Muscle of leg (tissue), 11 donors: ENCODE measurements around the gene SUGCT. TPM values are rescaled to one million over a fixed set of nuclear protein-coding genes. Genes with fewer than 3 reads are reported as not detected.
"Not testable (repeated sequence)": the region's sequence is repeated elsewhere in the genome, so short reads cannot be mapped to it uniquely, and the experiment has no call there.

Experiments used
- DNase-seq: peaks from one replicate; pipeline ENCODE4 v3.0.0; 2013
- H3K27ac ChIP-seq: one replicate; pipeline ENCODE4 v1.5.1; 2013; ENCODE audit warnings: mild to moderate bottlenecking, low read length, control low read depth
- H3K27me3 ChIP-seq: one replicate; pipeline ENCODE4 v1.6.1; 2013; ENCODE audit warnings: low read length; ENCODE audit not compliant: control insufficient read depth, insufficient read depth
- H3K36me3 ChIP-seq: one replicate; pipeline ENCODE4 v1.6.1; 2013; ENCODE audit warnings: low read length; ENCODE audit not compliant: control insufficient read depth, insufficient read depth
- H3K4me1 ChIP-seq: one replicate; pipeline ENCODE4 v1.6.1; 2013; ENCODE audit warnings: low read length; ENCODE audit not compliant: control insufficient read depth, insufficient read depth
- H3K4me3 ChIP-seq: one replicate; pipeline ENCODE4 v1.5.1; 2013; ENCODE audit warnings: low read length, control low read depth
- H3K9me3 ChIP-seq: replicated peaks from 2 replicates; pipeline ENCODE4 v1.6.1; 2013; ENCODE audit warnings: low read depth, low read length; ENCODE audit not compliant: control insufficient read depth
- WGBS: methylation state at CpG from one replicate; pipeline ENCODE4 v1.1.5; 2013; ENCODE audit warnings: missing lambda C conversion rate; ENCODE audit not compliant: insufficient coverage; 5-methylcytosine and 5-hydroxymethylcytosine counted together
- polyA plus RNA-seq, 8 donors: library from polyadenylated mRNA; unstranded; fragments of 120-200 nt; gene quantifications; one replicate each; pipeline versions ENCODE4 v1.2.1 to v1.2.3, GENCODE V29; 2013; ENCODE audit warnings: inconsistent platforms in 1 of 8, low replicate concordance in 1 of 8; ENCODE audit not compliant: insufficient read length in 8 of 8, insufficient read depth in 1 of 8
- total RNA-seq: library from RNA; stranded (reverse); fragments of 120-200 nt; gene quantifications from one replicate; pipeline ENCODE4 v1.2.4, GENCODE V29; 2013

The SUGCT gene
- total and polyA plus RNA-seq, 9 donors = 1.7 to 6.1 (median 3.3) TPM

GRCh38 chr7:40137563-40137962 lies 2.8 kb downstream of the SUGCT start:
- WGBS = no CpG with 5 or more reads among the region's 2 CpGs
- no peaks in the 10 kb centered on the region for H3K36me3 ChIP-seq
- peaks cover 2% of the 10 kb centered on the region for H3K4me1 ChIP-seq
- peaks cover 2% of the 10 kb centered on the region for H3K27me3 ChIP-seq
- no peak overlapping the region for H3K4me3 ChIP-seq
- no peak overlapping the region for H3K27ac ChIP-seq
- no peak for DNase-seq
- no peaks in the 10 kb centered on the region for H3K9me3 ChIP-seq

GRCh38 chr7:40138973-40139372 lies 4.2 kb downstream of the SUGCT start:
- no peaks in the 10 kb centered on the region for H3K36me3 ChIP-seq
- no peak overlapping the region for H3K27ac ChIP-seq
- no peak overlapping the region for H3K4me3 ChIP-seq
- WGBS = 94% methylated on average over 2 of the region's 5 CpGs
- DNase-seq = no peak
- peaks cover 2% of the 10 kb centered on the region for H3K4me1 ChIP-seq
- H3K9me3 ChIP-seq = no peaks in the 10 kb centered on the region
- H3K27me3 ChIP-seq = peaks cover 2% of the 10 kb centered on the region

DNA sequence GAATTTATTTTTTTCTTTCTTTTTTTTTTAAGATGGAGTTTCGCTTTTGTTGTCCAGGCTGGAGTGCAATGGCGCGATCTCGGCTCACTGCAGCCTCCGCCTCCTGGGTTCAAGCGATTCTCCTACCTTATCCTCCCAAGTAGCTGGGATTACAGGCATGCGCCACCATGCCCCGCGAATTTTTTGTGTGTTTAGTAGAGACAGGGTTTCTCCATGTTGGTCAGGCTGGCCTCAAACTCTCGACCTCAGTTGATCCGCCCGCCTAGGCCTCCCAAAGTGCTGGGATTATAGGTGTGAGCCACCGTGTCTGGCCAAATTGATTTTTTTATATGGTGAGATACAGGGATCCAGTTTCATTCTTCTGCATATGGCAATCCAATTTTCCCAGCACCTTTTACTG lies 5.1 kb downstream of the SUGCT start:
- not testable (repeated sequence) for H3K4me1 ChIP-seq, H3K27ac ChIP-seq, H3K4me3 ChIP-seq, H3K36me3 ChIP-seq, DNase-seq, H3K9me3 ChIP-seq, H3K27me3 ChIP-seq
- WGBS = 93% methylated on average over 5 of the region's 13 CpGs

DNA sequence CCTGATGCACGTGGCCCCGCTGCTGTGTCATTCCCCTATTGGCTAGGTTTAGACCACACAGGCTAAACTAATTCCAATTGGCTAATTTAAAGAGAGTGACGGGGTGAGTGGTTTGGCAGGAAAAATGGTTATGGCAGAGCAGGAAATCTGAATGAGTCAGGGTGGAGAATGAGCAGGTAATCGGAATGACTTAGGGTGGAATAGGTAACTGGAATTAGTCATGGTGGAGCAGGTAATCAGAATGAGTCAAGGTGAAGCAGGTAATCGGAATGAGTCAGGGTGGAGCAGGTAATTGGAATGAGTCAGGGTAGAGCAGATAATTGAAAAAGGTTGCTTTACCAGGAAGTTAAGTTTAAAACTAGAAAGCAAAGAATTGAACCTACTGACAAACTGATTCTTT lies 7.1 kb downstream of the SUGCT start:
- H3K27ac ChIP-seq, H3K4me3 ChIP-seq, H3K36me3 ChIP-seq, H3K9me3 ChIP-seq, H3K27me3 ChIP-seq, H3K4me1 ChIP-seq, DNase-seq: not testable (repeated sequence)
- WGBS = 92% methylated on average over 4 of the region's 5 CpGs

- WGBS = 40% methylated on average over 1 of the region's 3 CpGs
- H3K4me3 ChIP-seq = not testable (repeated sequence)
Observed at GRCh38 chr7:40145596-40146130, 10.9 kb downstream of the SUGCT start.

GRCh38 chr7:40147371-40148246 lies 12.8 kb downstream of the SUGCT start:
- no peaks in the 10 kb centered on the region for H3K27me3 ChIP-seq
- no peak overlapping the region for H3K27ac ChIP-seq
- no peaks in the 10 kb centered on the region for H3K36me3 ChIP-seq
- DNase-seq = no peak
- no peaks in the 10 kb centered on the region for H3K9me3 ChIP-seq
- WGBS = 78% methylated on average over 6 of the region's 19 CpGs
- no peak overlapping the region for H3K4me3 ChIP-seq
- H3K4me1 ChIP-seq = no peaks in the 10 kb centered on the region

More at GRCh38 chr7:40145596-40146130, 10.9 kb downstream of the SUGCT start:
- DNase-seq, H3K4me1 ChIP-seq, H3K36me3 ChIP-seq, H3K27ac ChIP-seq, H3K27me3 ChIP-seq, H3K9me3 ChIP-seq: not testable (repeated sequence)

- not testable (repeated sequence) for H3K27ac ChIP-seq, H3K4me3 ChIP-seq, H3K36me3 ChIP-seq, H3K4me1 ChIP-seq, H3K27me3 ChIP-seq, H3K9me3 ChIP-seq, DNase-seq
- WGBS = 96% methylated on average over 7 of the region's 7 CpGs
Observed at GRCh38 chr7:40148247-40148580, 13.4 kb downstream of the SUGCT start.

GRCh38 chr7:40148671-40149070 lies 13.9 kb downstream of the SUGCT start:
- Histone ChIP-seq H3K27me3 (no peaks in the 10 kb centered on the region), H3K4me1 (no peaks in the 10 kb centered on the region), H3K4me3 (no peak overlapping the region), H3K9me3 (no peaks in the 10 kb centered on the region), H3K36me3 (no peaks in the 10 kb centered on the region), H3K27ac (no peak overlapping the region)
- no peak for DNase-seq
- WGBS = 84% methylated on average over 2 of the region's 2 CpGs

GRCh38 chr7:40151504-40151903 lies 16.7 kb downstream of the SUGCT start:
- WGBS = 100% methylated on average over 1 of the region's 1 CpG

GRCh38 chr7:40156988-40157387 lies 22.2 kb downstream of the SUGCT start:
- no CpG with 5 or more reads among the region's 4 CpGs for WGBS
- Histone ChIP-seq H3K27me3 (no peaks in the 10 kb centered on the region), H3K4me3 (no peak overlapping the region), H3K27ac (no peak overlapping the region), H3K9me3 (no peaks in the 10 kb centered on the region), H3K36me3 (no peaks in the 10 kb centered on the region), H3K4me1 (no peaks in the 10 kb centered on the region)
- no peak for DNase-seq

More at GRCh38 chr7:40151504-40151903, 16.7 kb downstream of the SUGCT start:
- H3K27me3 ChIP-seq = no peaks in the 10 kb centered on the region
- no peaks in the 10 kb centered on the region for H3K9me3 ChIP-seq
- no peak overlapping the region for H3K4me3 ChIP-seq
- H3K36me3 ChIP-seq = no peaks in the 10 kb centered on the region
- no peaks in the 10 kb centered on the region for H3K4me1 ChIP-seq
- H3K27ac ChIP-seq = no peak overlapping the region
- DNase-seq = no peak
